C4-2B (cell line): Measurements from ENCODE around the gene CRK.

Experiments used
- H3K27ac ChIP-seq: fragments of 450-650 bp; 2 replicates; pipeline ENCODE4 v1.5.1; 2017
- CTCF ChIP-seq: fragments of 450-650 bp; conservative IDR thresholded peaks from 2 replicates; pipeline ENCODE4 v1.5.1; 2017; ENCODE audit warnings: mild to moderate bottlenecking
- ZFX ChIP-seq: fragments of 450-650 bp; IDR thresholded peaks from 2 replicates; pipeline ENCODE4 v1.6.1; 2017

Gene CRK

GRCh38 chr17:1470755-1471462 is 14.9 kb upstream of the CRK start:
- TF ChIP-seq ZFX, result no peak
- TF ChIP-seq CTCF, result no peak
- H3K27ac ChIP-seq, result no peak overlapping the region

GRCh38 chr17:1470071-1470754 is 14.2 kb upstream of the CRK start:
- no peak overlapping the region for H3K27ac ChIP-seq
- TF ChIP-seq ZFX (no peak), CTCF (no peak)

- TF ChIP-seq ZFX, result no peak
- TF ChIP-seq CTCF, result no peak
- H3K27ac ChIP-seq, result no peak overlapping the region
These were observed 13.3 kb upstream of the CRK start for GRCh38 chr17:1469231-1469852.

GRCh38 chr17:1467898-1468492 is 12.0 kb upstream of the CRK start:
- H3K27ac ChIP-seq, result no peak overlapping the region
- TF ChIP-seq ZFX, result no peak
- TF ChIP-seq CTCF, result no peak

GRCh38 chr17:1467258-1467657 is 11.2 kb upstream of the CRK start:
- no peak overlapping the region for H3K27ac ChIP-seq
- TF ChIP-seq ZFX, result no peak
- no peak for TF ChIP-seq CTCF

GRCh38 chr17:1464186-1464585 is 8.2 kb upstream of the CRK start:
- TF ChIP-seq CTCF (no peak), ZFX (no peak)
- no peak overlapping the region for H3K27ac ChIP-seq
